GM18858 (cell line): ENCODE results near the gene FMO5.
"Not testable (repeated sequence)": the region's sequence is repeated elsewhere in the genome, so short reads cannot be mapped to it uniquely, and the experiment has no call there.

ENCODE experiments used
- ATAC-seq: cut with Tn5 transposase; IDR thresholded peaks from one replicate; pipeline ENCODE4 v1.9.1; 2021; ENCODE audit not compliant: unreplicated experiment

Gene FMO5

DNA sequence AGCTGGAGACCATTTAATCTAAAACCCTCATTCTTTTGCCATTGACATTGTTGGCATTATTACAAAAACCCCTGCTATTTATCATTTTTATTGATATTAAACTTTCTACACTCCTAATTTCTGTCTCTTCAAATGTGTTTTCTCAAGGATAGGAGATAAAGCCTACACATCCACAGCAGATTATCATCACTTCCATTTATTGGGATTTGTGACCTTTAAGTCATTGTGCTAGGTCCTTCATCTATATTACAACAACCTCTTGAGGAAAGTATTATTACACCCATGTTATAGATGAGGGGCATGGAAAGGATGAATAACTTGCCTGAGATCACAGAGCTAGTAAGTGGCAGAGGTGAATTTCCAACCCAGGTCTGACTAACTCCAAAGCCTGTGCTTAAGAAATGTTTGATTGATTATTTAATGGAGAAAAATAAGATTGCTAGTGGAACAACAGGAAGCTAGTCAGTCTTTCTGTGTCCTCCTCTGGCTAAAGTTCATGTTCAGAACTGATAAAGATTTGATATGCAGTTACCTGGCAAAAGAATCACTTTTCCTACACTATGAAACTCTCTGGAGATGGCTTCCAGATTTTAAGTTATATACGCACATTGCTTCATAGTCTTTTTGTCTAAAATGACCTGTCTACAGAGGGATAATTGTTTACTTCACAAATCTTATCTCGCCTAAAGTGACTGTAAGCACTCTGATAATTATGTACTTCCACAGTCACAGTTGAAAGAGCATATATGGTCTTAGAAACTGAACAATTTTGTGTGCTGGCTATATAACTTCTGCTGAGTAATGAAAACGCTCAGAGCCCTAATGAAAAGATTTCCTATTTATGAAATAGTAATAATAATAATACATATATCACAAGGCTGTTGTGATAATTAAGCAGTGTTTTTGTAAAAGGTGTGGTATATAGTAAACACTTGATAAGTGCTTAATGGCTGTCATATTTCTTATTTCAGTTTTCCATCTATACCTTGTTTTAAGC is 15.0 kb downstream of the FMO5 start:
- ATAC-seq: no peak

DNA sequence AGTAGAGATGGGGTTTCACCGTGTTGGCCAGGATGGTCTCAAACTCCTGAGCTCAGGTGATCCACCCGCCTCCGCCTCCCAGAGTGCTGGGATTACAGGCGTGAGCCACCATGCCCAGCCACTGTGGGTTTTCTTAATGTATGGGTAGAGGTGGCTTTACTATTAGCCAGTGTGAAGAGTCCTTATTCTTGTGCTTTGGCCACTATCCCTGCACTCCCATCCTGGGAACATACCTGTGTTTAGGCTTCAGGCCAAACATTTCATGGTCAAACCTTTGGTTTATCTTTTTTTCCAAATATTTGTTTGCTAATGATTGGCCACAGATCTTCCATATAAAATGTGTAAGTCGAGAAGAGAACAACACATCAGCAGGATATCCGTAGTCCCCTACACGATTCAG is 16.5 kb downstream of the FMO5 start:
- no peak for ATAC-seq

DNA sequence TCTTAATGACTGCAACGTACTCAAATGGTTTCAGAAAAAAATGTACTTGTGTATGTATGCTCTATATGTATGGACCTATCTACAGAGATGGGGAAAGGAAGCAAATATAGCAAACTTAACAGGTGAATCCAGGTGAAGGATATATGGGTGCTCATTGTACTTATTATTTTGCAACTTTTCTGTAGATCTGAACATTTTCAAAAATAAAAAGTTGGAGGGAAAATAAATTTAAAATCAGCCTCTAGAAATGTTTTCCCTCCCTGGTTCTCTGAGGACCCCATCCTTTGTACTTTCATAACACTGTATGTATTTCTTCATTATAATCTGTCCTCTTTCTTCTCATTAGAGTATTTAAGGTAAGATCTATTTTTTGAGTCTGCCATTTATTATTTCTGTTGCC is 17.9 kb downstream of the FMO5 start:
- no peak for ATAC-seq

DNA sequence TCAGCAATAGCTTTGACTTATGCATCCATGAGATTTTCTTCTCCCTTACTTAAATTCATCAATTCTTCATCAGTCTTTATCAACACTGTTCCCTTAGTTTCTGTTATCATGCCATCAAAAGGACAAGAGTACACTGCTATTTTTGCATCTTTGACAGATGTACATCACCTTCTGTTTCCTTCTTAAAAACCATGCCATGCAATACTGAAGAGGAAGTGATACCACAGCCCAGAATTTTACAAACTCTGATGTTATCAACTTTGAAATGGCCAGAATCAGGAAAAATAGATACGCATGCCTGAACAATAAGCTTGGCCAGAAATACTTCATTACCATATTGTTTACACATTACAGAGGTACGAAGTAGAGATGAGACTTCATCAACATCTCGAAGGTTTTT is 21.1 kb downstream of the FMO5 start:
- ATAC-seq: no peak

DNA sequence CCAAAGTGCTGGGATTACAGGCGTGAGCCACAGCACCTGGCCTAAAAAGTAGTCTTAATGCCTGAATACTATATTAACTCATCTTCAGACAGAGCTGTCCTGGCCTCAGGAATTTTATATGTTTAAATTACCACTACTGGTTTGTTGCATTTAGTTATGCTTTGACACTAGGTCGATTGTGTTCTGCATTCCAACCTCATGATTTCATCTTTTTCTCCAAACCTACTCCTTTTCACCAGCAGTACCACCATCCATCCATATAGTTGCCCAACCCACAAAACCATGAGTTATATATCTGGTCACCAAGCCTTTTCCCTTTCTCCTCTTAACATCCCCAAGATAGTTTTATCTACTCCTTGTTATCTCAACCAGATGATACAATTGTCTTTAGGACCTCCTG is 22.6 kb downstream of the FMO5 start:
- ATAC-seq: no peak

DNA sequence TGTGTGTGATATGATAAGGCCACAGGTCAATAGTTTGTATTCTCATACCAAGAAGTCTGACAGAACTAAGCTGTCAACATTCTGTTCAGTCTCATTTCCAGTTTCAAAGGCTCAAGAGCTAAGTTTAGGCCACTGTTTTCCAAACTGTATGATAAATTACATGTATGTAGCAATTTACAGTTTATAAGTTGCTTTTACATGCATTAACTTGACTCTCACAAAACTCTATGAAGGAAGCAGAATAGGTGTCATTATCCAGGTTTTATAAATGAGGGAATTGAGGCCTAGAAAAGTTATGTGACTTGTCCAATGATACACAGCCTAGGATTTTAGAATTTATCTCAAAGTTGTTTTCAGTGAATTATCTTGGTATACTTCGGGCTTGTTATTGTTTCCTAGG is 23.4 kb downstream of the FMO5 start:
- no peak for ATAC-seq

DNA sequence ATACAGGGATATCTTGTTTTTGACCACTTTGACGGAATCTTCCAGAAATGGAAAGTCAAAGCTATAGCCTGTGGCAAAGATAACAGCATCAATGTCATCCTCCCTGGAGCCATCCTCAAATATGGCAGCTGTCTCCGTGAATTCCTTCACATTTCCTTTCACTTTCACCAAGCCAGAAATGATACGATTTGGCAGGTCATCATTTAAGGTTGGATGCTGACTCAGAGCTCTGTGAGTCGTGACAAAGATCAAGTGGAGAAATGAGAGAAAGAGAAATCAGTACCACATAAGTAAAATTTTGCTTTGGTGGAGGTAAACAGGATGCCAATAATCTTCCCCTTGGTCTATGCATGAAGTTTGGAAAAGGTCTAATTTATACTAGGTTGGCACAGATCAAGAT is 23.9 kb downstream of the FMO5 start:
- ATAC-seq: no peak

DNA sequence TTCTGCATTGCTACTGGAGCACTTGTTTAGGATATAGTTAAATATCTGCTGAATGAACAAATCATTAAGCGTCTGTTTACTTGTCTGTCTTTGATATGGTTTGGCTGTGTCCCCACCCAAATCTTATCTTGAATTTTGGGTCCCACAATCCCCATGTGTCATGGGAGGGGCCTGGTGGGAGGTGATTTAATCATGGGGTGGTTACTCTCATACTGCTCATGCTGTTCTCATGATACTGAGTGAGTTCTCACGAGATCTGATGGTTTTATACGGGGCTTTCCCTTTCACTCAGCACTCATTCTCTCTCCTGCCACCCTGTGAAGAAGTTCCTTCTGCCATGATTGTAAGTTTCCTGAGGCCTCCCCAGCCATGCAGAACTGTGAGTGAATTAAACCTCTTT is 27.8 kb downstream of the FMO5 start:
- ATAC-seq: not testable (repeated sequence)

DNA sequence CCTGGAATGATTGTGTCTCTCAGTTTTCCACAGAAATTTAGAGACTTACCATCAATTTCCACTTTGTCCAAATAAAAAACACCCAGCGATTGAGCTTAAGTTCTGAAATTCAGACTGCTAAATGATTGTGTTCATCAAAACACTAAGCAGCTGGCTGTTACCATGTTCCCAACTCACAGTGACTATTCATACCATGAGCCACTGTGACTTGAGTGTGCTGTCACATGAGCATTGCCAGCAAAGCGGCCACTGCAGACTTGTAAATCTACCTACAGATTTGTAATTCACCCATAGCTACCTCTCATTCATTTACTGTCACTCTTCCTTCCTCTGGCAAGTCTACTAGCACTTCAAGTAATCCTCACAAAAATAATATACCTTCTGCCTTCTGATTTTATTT is 35.6 kb downstream of the FMO5 start:
- no peak for ATAC-seq

DNA sequence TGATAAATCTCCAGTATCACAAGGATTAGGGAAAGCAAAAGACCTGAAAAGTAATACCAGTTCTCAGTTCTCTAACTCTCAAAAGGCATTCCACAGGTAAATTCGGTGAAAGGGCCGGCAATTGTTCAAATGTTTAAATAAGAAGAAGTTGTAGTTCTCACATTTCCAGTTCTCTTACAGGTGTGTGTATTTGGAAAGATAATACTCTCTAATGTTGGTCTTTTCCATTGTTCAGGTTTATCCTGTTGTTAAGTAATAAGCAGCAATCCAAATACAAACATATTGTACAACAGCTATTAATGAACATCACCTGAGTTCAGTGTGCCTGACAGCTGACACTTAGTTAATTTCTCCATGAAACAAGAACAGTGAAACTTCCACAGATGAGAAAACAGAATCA is 39.7 kb downstream of the FMO5 start:
- no peak for ATAC-seq

DNA sequence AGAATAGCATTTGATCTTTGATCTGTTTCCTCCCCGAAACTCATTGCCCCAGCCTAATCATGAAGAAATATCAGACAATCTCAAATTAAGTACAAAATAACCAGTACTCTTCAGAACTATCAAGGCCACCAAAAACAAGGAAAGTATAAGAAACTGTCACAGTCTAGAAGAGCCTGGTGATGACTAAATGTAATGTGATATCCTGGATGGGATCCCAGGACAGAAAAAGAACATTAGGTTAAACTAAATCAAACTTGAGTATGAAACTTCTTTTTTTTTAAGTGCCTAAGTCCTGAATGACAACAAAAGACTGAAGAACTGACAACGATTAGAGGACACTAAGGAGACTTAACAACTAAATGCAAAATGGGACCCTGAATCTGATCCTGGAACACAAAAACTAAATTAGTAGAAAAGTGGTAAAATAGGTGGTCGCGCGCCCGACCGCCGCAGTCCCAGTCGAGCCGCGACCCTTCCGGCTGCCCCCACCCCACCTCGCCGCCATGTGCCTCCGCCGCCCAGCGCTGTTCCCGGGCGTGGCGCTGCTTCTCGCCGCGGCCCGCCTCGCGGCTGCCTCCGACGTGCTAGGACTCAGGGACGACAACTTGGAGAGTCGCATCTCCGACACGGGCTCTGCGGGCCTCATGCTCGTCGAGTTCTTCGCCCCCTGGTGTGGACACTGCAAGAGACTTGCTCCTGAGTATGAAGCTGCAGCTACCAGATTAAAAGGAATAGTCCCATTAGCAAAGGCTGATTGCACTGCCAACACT is 47.3 kb downstream of the FMO5 start:
- no peak for ATAC-seq

DNA sequence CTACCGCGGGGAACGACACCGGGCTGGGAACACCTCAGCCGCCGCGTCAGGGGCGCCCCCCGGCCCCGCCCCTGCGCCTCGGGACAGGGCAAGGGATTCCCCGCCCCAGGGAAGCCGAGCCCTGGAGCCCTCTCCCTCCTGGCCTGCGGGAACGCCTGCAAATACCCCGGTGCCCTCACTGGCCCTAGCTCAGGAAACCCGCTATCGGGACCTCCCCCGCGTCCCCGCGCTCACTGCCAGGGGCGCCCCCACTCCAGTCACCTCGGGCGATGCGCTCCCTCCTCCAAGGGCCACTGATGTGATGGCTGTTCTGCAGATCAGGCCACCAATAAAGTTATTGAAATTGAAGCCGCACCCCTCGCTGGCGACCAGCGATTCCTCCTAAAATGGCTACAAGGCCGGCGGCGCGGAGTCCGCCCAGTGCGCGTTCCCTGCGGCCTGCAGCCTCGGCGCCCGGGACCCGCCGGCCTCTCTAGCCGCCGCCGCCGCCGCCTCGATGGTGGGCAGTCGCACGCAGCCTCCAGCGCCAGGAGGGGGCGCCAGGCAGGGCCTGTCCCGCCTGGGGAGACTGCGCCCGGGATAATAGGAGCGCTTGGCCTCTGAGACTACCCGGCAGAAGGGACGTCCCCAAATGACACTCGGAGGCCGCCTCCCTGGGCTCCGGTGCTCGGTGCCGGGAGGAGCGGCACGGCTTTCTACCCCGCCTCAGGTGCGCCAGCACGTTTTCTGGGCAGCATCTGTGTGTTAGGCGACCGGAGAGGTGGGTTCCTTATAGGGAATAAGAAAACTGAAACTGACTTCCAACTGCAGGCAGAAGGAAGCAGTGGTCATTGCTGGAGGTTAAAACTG is 52.7 kb downstream of the FMO5 start, which contains the start of gene PRKAB2:
Gene PRKAB2, minus strand, starts transcription at position 303 of the 849 bp plus-strand sequence. CDS start 326 bp downstream, outside the sequence.
- peak; percentile 72 for ATAC-seq

DNA sequence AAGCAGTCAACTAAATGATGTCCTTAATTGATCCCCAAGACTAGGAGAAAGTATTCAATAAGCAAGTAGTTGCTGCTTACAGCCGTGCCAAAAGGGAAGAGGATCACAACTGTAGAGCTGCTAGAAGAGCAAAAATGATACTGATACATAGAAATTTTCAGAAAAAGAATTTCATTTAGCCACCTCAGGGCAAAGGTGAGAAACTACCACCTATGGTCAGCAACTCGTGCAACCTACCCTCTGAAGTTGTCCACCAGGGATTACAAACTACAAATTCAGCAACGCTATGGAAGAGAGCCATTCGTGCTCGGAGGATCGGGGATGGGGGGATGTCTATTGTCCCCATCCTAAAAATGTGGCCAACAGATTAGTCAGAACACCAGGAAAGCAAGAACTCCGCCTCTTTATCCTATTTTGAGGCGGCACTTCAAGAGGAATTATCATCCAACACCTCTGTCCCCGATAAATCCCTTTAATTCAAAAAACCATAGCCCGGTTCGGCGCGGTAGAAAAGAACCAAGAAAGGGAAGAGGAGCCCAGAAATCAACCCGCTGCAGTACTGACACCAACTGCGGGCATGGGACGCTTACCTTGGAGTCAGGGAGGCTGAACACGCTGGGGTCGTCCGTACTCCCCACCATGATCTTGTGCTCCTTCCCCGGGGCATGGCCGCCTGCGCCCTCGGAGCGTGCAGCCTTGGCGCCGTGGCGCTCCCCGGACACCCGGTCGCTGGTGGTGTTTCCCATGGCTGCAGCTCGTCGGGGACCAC is 53.6 kb downstream of the FMO5 start:
- ATAC-seq: no peak

DNA sequence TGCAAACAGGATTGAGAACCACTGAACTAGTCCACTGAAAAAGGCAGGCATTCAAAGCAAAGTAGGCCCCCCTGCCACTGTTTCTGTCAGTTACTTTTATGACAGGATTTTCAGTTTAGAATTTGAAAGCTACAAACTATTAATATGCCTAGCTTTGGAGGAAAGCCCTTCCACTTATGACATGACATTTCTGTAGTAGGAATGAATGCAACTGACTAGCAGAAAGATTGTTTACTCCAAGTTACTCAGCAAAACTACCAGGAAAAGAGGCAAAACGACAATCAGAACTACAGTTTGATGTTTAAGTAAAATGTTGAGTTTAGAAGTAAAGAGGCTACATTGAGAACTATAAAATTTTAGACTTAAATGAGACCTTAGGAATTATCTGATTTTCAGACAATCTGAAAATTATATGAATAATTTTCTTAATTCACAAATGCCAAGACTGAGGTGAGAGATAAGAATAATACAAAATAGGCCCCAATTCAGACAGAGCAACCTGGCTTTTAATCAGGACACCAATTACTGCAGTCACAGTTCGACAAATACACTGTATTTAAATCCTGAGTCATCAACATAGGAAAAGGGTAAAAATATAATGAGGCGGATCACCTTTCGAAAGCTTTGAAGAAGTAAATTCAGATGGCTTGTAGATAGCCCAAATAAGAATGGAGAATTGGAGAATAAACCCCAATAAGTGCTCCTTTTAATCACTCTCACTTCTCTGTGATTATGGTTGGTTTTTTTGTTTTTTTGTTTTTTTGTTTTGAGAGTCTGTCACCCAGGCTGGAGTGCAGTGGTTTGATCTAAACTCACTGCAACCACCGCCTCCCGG is 55.1 kb downstream of the FMO5 start:
- no peak for ATAC-seq

DNA sequence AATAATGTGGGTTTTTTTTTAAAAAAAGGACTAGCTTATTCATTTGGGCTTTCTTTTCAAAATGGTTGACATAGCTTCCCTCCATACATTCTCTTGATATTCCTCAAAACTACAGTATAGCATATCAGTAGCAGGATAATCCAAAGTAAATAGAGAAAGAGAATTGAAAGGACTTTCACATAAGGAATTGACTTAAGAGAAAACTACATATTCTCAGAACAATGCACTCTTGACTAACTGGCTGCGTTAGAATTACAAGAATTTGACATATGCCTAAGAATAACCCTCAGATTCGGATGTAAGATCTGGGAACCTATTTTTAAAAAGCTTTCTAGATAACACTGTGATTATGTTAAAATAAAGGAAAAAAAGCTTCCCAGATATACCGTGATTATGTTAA is 56.0 kb downstream of the FMO5 start:
- ATAC-seq: no peak

DNA sequence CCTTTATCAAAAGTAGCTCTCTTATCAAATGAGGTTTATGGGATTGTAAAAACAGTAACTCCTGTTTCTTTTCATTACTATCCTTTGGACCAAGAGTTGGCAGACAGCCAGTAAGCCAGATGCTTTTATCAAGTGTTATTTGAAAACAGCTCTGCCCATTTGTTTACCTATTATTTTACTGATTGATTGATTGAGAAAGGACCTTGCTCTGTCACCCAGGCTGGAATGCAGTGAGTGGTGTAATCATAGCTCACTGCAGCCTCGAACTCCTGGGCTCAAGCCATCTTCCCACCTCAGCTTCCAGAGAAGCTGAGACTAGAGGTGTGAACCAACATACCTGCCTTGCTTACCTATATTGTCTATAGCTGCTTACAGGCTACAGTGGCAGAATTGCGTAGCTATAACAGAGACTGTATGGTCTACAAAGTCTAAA is 56.5 kb downstream of the FMO5 start:
- no peak for ATAC-seq

DNA sequence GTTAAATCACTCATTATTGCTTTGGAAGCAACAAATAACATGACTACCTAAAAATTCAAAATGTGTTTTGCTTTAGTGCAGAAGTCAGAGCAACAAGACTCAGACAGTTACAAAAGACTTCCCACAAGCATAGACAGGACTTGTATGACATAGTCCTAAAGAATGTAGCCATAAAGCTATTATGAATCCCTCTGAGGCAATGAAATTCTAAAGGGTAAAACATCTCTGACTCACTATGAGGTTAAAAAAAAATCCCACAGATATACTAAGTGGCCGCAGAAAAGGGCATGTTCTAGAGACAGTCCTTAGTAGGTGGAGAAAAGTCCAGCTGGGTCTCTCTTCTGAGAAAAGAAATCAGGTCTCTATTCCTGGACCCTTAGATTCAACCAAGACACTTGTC is 57.8 kb downstream of the FMO5 start:
- ATAC-seq: no peak

DNA sequence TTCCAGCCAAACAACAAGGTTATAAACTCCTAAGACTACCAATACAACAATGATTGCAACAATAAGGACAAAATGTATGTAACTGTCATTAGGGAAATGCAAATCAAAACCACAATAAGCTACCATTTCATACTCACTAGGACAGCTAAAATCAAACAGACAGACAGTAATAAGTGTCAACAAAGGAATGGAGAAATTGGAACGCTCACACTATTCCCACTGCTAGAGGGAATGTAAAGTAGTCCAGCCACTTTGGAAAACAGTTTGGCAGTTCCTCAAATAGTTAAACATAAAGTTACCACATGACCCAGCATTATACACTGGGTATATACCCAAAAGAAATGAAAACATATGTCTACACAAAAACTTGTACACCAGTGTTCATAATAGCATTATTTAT is 62.1 kb downstream of the FMO5 start:
- no peak for ATAC-seq

DNA sequence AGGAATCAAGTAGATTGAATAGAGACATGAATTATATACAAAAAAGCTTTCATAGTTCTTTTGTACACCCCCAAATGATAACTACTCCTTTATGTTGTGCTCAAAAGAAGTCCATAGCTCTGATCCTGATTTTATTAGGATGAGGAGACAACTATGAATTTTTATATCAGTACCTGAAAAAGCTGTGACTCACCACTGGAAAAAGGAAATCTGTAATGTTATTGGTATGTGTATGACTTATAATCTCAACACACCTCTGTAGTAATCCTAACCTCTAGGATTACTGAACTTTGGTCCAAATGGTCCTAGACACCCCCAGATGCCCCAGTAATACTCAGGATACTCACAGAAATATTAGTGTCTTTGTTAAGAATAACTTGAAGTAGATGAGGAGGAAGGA is 63.0 kb downstream of the FMO5 start:
- no peak for ATAC-seq
